ENCODE results near the gene FUCA1. TPM values are rescaled to one million over a fixed set of nuclear protein-coding genes. Genes with fewer than 3 reads are reported as not detected.

The FUCA1 gene
- total and polyA plus RNA-seq, 10 of the 15 experiments (the other 5 are each of a cell fraction or from before 2014, with no cell fraction given), result 33.3 to 117 (median 52.6) TPM

GRCh38 chr1:23798662-23799142 is 69.4 kb downstream of the FUCA1 start (continued):
- no peak for TF ChIP-seq CUX1 (IDR thresholded peaks at IDR 0.05; ENCODE audit: insufficient replicate concordance, low read depth, low read length)
- TF ChIP-seq, protein P1, sequence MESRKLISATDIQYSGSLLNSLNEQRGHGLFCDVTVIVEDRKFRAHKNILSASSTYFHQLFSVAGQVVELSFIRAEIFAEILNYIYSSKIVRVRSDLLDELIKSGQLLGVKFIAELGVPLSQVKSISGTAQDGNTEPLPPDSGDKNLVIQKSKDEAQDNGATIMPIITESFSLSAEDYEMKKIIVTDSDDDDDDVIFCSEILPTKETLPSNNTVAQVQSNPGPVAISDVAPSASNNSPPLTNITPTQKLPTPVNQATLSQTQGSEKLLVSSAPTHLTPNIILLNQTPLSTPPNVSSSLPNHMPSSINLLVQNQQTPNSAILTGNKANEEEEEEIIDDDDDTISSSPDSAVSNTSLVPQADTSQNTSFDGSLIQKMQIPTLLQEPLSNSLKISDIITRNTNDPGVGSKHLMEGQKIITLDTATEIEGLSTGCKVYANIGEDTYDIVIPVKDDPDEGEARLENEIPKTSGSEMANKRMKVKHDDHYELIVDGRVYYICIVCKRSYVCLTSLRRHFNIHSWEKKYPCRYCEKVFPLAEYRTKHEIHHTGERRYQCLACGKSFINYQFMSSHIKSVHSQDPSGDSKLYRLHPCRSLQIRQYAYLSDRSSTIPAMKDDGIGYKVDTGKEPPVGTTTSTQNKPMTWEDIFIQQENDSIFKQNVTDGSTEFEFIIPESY (IDR thresholded peaks at IDR 0.05), result peak; percentile 44; the same call in 1 of the 2 replicates
- TF ChIP-seq BMI1 (IDR thresholded peaks at IDR 0.05; ENCODE audit: borderline replicate concordance), result no peak
- no peak for TF ChIP-seq RAD51 (IDR thresholded peaks at IDR 0.05)
- TF ChIP-seq BACH1 (IDR thresholded peaks at IDR 0.05; ENCODE audit: borderline replicate concordance), result no peak
- TF ChIP-seq ZNF592 (IDR thresholded peaks at IDR 0.05), result no peak
- TF ChIP-seq MLLT1 (IDR thresholded peaks at IDR 0.05), result peak; percentile 29; the same call in 1 of the 2 replicates
- no peak for TF ChIP-seq DPF2 (IDR thresholded peaks at IDR 0.05)
- no peak for TF ChIP-seq STAT1 (conservative IDR thresholded peaks at IDR 0.05)
- TF ChIP-seq PAX8 (IDR thresholded peaks at IDR 0.05), result no peak
